Non-pigmented ciliary epithelial cell (primary cell): Measurements from ENCODE around the gene PIM2.

Experiments
- DNase-seq: peaks from one replicate; pipeline ENCODE4 v3.0.0-alpha.2; 2010; ENCODE audit warnings: low read depth

Gene PIM2

DNA sequence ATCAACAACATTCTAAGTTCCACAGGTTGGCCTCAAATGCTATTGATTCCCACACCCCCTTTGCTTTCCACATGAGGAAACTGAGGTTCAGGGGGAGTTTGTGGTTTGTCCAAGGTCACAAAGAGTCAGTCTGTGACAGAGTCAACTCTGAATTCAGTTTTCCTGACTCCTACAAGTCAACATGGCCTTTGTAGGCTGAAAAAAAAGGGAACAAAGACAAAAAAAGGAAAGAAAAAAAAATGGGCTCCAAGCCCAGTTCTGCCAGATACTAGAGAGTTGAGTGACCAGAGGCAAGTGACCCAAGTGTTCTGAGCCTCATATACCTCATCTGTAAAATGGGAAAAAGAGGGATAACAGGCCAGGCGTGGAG is 16.5 kb upstream of the PIM2 start:
- DNase-seq = no peak

DNA sequence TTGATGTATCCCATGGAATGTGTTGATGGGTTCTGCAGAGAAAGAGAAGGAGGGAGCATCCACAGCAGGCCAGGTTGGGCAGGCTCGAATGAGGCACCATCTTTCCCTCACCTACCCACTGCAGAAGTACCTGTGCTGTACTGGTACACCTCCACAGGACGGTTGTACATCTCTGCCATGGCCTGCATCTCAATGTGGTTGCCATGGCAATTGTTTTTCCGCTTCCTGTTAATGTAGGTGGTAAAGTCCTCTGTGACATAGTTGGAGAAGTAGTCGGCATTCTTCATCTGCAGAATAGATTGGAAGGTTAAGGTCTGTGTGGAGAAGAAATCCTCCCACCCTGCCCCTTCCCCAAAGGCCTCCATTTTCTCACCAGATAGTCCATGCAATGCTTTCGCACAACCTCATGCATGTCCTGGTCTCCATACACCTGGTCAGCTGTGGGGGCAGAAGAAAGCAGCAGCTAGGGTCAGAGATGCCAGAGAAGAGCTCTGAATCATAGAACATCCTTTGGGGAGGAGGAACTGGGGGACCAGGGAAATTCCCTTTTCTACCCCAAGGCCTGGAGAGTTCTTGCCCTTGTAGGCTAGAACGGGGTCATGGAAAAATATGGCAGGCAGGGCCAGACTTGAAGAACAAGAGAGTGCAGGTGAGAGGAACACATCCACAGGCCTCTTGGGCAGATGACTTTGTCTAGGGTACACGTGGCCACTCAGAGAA is 15.9 kb upstream of the PIM2 start:
- DNase-seq = no peak

DNA sequence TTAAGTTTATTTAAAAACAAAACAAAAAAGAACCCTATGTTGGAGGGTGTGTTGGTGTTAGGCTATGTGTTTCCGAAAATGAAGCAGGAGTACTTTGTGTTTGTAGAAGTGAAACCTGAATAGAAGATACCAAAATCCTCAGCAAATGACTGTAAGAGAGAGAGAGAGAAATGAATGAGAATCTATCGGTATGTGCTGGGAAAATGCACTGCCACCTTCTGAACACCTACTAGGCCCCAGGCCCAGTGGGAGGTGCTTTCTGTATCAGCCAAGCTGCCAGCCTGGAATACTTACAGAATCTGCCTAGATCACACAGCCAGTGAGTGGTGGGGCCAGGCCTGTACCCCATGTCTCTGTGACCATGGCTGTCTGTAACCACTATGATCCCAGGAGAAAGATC is 14.9 kb upstream of the PIM2 start:
- no peak for DNase-seq

DNA sequence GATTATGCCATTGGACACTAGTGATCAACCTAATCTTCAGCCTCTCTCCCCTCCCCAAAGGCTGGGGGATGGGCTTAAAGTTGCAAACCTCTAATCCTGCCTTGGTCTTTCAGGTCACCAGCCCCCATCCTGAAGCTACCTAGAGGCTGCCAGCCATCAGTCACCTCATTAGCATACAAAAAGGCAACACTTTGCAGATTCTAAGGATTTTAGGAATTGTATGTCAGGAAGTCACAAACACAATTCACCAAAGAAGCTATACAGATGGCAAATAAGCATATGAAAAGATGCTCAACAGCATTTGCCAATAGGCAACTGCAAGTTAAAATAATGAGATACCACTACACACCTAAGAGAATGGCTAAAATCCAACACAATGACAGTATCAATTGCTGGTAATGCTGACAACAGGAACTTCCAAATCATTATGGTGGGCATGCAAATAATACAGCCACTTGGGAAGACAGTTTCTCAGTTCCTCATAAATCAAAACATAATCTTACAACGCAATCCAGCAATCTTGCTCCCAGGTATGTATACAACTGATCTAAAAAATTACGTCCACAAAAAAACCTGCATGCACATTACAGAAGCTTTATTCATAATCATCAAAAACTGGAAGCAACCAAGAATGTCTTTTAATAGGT is 9.0 kb upstream of the PIM2 start:
- no peak for DNase-seq

DNA sequence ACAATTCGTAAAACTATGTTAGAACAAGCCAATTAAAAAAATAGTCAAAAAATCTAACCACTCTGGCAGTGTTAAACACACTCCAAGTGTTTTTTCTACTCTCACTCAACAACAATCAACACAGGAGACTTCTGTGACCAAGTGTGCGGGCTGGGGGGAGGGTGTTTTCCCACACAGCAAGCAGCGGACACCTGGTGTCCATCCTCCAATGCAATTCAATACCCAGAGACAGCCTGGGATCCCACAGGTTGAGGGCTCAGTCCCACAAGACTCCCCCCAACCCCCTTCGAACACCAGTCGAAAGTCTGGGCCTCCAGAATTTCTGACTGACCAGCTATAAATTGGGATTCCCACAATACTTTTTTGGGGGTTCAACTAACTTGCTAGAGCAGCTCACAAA is 8.3 kb upstream of the PIM2 start:
- no peak for DNase-seq

DNA sequence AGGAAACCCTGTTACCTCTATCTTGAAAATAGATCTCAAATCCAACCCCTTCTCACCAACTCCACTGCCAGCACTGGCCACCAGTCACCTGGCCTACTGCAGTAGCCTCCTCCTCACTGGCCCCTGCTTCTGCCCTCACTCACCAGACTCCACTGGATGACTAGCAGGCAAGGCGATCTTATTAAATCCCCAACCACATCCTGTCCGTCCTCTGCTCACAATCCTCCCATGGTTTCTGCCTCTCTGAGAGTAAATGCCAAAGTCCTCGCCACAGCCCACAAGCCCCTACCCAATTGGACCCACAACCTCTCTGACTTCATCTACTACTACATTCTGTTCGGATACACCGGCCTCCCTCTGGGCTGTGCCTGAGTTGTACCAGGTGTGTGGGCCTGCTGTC is 5.4 kb upstream of the PIM2 start:
- no peak for DNase-seq

DNA sequence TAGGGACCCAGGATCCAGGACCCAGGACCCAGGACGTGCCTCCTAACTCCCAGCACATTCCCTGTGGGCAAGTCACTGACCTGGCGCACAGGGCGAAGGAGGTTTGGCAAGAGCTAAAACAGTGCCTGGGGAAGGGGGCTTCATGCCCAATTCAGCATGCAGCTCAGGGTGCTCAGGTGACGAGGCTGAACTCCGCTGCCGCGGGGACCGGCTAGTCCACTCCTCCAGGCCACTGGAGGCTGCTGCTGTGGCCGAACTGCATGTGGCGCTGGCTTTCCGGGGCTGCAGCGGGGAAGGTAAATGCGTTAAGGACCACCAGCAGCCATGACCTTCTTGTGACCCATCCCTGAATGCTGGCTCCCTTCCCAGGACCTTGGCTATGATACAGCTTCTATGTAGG is 4.9 kb upstream of the PIM2 start:
- no peak for DNase-seq

DNA sequence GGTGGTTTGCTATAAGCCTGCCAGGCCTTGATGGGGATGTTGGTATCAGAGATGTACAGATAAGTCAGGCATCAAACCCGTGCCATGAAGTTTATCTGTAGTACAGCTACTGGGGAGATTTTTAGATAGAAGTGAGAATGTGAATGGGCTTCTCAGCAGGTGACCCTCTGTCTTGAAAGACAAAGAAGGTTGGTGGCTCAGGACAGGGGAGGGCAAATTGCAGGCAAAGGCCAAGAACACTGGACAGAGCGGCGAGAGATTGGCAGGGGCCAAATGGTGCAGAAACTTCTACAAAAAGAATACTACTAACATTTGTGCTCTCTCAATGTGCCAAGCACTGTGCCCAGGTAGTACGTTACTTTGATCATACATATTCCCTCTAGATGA is 1.9 kb upstream of the PIM2 start:
- DNase-seq = no peak

DNA sequence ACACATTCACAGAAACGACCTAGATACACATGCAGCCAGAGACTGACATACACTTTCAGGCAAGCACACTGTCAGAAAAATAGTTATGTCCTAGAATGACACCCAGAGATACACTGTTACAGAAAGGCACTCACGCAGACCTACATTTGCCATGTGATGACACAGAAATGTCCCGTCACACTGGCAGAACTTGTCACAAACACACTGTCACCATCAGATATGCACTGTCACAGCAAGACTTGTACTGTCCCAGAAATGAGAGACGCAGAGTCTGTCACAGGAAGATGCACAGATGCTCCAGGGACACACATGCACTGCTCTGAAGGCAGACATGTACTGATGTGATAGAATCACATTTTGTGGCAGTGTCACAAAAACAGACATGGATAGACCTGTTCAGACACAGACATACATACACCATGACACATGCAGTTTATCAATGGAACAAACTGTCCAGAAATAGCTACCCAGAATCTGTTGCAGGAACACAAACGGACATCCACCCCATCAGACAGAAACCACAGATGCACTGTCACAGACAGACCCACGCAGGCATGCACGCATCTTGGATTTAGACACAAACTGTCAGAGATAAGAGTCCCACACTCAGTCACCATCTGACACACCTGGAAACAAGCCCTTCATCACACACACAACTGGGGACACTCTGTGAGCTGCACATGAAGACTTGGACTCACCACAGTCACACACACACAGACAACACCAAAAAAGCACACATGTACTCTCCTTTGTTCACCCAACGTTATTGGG is 1.3 kb upstream of the PIM2 start:
- no peak for DNase-seq

DNA sequence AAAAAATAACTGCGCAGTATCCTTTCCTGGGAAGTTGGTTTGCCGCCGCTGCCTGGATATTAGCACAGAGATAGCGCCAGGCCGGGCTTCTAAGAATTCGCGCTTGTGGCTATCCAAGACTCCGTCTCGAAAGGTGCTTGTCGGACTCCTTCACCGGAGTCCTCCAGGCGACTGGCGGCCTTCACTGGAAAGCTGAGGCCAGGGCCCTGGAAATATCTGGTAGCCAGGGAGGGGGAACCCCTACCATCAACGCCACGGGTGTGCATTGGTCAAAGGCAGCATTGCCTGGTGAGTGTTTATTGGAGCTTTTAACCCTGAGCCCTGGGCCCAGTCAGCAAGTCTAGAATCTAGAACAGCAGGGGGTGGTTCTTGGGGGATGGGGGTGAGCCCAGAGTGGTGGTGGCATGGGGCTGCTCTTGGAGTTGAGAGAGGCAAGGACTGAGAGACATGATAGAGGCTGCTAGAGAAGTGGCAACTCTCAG is 577 bp upstream of the PIM2 start:
- DNase-seq = no peak

DNA sequence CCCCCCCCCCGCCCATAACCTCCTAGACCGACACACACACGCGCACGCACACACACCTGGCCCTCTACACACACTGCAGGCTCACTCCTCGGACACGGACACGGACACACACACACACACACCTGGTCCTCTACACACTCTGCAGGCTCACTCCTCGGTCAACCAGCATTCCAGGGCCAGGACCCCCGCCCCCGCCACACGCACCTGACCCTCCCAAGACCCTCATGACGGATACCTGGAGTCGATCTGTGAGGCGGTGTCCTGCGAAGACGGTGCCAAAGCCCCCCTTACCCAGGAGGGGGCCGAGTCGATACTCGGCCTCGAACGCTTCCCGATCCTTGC is 552 bp downstream of the PIM2 start:
- DNase-seq = no peak

DNA sequence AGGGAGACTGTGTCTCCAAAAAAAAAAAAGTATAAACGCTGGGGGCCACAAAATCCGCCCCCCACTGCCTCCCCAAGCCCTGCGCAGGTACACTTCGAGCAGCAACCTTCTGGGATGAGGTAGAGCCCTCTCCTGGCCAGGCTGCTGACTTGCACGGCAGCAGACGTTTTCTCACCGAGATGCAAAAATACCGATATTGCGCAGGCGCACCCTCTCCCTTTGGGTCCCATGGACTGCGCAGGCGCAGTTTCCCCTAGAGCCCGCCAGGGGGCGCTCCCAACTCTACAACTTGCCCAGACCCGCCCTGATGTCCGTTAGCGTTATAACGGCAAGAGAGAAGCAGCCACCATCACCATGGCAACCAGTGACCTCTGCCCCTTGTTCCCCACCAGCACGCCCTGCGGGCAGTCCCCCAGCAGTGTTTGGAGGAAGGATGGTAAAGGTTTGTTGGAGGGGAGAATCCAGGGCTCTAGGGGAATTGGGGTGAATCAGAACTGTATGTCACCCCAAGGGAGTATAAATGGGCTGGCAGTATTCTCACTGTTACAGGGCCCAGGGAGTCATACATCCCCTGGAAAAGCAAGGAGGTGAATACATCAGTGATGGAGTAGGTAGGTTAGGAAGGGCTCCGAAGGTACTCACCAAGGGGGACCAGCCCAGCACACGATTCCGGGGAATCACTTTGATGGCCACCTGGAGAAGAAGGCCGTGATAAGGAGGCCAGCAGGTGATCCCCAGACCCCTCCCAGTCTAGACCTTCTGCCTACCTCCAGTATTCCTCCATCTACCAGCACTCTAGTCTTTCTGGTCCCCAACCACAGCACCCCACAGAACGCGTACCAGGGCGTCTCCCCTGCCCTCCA is 1.5 kb downstream of the PIM2 start:
- no peak for DNase-seq

DNA sequence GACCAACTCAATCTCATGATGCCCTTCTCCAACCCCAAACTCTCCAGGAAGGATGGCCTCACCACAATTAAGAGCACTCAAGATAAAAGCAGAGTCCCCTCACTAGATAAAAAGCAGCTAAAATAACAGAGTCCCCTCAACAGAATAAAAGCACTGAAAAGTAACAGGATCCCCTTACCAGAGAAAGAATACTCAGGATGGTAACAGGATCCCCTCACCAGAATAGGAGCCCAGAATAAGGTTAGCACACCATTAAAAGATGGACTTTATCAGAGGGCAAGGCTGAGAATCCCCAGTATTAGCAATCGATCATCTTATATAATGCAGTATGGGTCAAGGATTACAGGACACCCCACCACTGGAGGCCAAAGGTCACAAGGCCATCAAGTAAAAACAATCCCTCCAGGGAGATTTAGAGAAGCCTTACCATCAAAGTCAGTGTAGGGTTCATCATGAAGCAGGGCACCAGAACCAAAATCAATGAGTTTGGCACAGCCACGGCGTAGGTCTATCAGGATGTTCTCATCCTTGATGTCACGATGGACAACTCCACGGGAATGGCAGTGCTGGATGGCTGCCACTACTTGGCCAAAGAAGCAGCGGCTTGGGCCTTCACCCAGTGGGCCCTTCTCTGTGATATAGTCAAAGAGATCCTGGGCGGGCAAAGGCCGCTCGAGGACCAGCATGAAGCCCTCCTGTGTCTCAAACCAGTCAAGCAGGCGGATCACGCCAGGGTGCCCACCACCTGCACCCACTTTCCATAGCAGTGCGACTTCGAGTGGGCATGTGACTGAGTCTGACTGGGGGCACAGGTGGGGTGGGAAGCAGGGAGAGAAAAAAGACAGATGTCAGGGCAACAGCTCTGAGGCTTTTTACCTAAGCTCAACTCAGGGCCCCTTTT is 4.0 kb downstream of the PIM2 start:
- DNase-seq = no peak

DNA sequence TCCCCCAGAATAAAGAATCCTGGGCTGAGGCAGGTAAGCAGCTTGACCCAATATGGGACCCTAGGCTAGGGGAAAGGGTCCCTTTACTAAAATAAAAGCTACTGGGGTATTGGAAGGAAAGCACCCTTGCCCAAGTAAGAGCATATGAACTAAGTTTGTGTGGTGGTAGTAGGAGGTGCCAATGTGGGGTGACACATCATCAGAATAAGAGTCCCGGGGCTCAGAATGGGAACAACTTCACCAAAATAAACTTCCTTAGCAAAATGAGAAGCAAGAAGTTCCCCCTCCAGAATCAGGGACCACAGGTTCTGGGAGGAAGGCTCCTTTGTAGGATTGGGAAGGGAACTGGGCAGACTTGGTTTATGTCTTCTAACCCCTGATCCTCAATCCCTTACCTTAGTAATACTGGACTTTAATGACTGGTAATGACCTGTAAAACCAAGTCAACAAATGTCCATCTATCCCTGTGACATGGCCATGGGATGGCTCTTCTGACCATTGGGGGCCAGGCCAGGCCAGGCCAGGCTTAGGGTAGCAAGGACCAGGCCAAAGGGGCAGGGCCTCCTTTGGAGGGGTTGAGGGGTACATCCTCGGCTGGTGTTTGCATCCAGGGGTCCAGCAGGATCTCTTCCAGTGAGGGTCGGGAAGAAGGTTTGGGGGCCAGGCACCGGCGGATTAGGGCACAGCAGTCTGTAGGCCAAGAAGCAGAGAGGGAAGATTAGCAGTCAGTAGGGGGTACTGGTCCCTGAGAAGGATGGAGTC is 5.0 kb downstream of the PIM2 start:
- no peak for DNase-seq

DNA sequence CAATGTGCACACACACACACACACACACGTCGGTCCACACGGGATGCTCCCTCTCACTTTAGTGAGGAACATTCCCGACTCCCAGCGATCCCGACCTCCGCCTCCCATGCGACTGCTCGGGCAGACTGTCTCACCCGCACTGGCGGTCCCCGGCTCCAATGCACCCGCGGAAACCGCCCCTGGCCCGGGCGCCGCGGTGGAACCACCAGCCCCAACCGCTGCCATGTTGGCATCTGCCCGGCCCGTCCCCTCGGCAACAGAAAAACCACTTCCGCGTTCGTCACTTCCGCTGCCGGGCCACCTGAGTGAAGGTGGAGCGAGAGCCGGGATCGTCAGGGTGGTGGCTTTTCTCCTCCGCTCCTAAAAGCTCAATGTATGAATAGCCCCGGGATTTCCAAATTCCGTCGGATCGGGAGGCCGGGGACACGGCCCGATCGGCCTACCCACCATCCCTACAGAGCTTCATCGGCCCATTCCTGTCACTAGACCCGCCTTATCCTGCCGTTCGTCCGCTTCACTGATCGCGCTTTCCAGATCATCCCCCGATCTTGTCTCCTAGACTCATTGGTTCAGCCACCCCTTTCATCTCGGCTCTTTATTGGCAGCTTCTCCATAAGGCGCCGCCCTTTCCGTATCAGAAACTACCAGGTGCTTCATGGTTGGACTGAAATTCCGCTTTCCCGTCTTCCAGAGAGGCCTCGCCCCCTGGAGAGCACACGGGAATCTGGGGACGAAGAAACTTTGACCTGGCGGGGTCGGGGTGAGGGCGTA is 7.2 kb downstream of the PIM2 start, which contains the start of gene SLC35A2:
TSS of gene SLC35A2 (minus strand) at position 235 of the 771 bp plus-strand sequence. CDS start at position 225, 10 bp downstream.
- no peak for DNase-seq

DNA sequence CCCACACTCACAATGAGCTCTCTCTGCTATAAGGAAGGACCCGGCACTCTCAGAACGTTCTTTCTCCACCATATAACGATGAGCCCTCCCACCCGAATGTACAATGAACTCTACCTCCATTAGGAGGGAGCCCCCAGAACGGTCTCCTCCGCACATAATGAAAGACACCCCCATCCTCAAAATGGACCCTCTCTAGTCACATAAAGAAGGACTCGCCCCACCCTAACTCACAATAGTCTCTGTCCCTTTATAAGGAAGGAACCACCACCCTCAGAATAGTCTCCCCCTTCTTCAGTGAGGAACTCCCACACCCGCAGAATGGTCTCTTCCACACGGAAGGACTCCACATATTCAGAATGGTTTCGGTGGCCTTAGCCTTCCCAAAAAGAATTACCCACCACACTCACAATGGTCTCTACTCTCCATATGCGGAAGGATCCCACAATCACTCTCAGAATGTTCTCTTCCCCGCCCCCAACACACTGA is 7.9 kb downstream of the PIM2 start:
- no peak for DNase-seq

DNA sequence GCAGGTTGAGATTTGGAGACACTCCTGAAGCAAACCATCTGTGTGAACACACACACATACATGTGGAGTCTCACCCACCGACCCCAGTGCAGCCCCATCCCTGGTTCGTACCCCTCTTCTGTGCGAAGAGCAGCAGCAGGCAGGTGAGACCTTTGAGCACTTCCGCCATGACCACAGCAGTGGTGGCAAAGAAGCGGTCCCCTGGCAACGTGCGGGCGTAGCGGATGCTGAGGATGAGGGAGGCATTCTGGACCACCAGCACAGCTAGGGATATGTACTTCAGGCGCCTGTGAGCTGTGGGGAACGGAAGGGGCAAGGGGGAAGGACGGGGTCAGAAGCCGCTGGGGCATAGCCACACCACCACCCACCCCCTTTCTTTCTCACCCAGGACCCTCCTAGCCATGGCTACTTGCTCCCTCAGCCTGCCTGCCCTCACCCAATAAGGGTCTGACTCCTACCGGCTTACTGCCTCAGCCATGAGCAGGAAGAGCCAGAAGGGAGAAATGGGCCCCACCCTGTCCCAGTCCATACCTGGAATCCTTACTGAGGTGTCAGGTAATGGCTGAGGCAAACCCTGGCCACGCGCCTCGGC is 9.0 kb downstream of the PIM2 start:
- no peak for DNase-seq

DNA sequence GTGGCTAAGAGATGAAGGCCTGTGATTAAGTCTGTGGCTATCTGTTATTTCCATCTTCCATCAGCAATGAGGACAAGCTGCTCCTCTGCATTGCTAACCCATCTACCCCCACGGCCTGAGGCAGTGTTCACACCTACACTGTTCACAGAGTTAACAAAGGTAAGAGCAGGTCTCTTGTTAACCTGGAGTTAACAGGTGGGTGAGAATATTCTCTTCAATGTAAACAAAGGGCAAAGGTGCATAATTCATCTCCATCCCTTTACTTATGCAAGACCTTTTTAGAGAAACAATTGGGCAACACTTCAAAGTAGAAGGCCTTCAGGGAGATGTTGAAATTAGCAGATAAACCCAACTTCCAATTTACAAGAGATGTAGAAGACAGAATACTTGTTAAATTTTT is 10.2 kb downstream of the PIM2 start:
- no peak for DNase-seq
